Muscle of leg (tissue), 16 donors: Measurements from ENCODE around the gene GPR15LG. TPM values are rescaled to one million over a fixed set of nuclear protein-coding genes. Genes with fewer than 3 reads are reported as not detected.
"Not testable (repeated sequence)": the region's sequence is repeated elsewhere in the genome, so short reads cannot be mapped to it uniquely, and the experiment has no call there.

Source experiments
- DNase-seq: peaks from one replicate; pipeline ENCODE4 v3.0.0; 2013
- H3K27ac ChIP-seq: one replicate; pipeline ENCODE4 v1.5.1; 2013; ENCODE audit warnings: mild to moderate bottlenecking, low read length, control low read depth
- H3K27me3 ChIP-seq: one replicate; pipeline ENCODE4 v1.6.1; 2013; ENCODE audit warnings: low read length; ENCODE audit not compliant: control insufficient read depth, insufficient read depth
- H3K36me3 ChIP-seq: one replicate; pipeline ENCODE4 v1.6.1; 2013; ENCODE audit warnings: low read length; ENCODE audit not compliant: control insufficient read depth, insufficient read depth
- H3K4me1 ChIP-seq: one replicate; pipeline ENCODE4 v1.6.1; 2013; ENCODE audit warnings: low read length; ENCODE audit not compliant: control insufficient read depth, insufficient read depth
- H3K4me3 ChIP-seq: one replicate; pipeline ENCODE4 v1.5.1; 2013; ENCODE audit warnings: low read length, control low read depth
- H3K9me3 ChIP-seq: replicated peaks from 2 replicates; pipeline ENCODE4 v1.6.1; 2013; ENCODE audit warnings: low read depth, low read length; ENCODE audit not compliant: control insufficient read depth
- WGBS: methylation state at CpG from one replicate; pipeline ENCODE4 v1.1.5; 2013; ENCODE audit warnings: missing lambda C conversion rate; ENCODE audit not compliant: insufficient coverage; 5-methylcytosine and 5-hydroxymethylcytosine counted together
- long read RNA-seq, 11 donors: transcript quantifications; one replicate each; lab custom pipeline, GENCODE V29; 2026
- polyA plus RNA-seq, 8 donors: library from polyadenylated mRNA; unstranded; fragments of 120-200 nt; gene quantifications; one replicate each; pipeline versions ENCODE4 v1.2.1 to v1.2.3, GENCODE V29; 2013; ENCODE audit warnings: inconsistent platforms in 1 of 8, low replicate concordance in 1 of 8; ENCODE audit not compliant: insufficient read length in 8 of 8, insufficient read depth in 1 of 8
- total RNA-seq: library from RNA; stranded (reverse); fragments of 120-200 nt; gene quantifications from one replicate; pipeline ENCODE4 v1.2.4, GENCODE V29; 2013

GPR15LG gene
- total RNA-seq (not detected), polyA plus RNA-seq (not detected)
- long read RNA-seq, donor 1 = 0 reads
- long read RNA-seq, donor 2 = 0 reads
- long read RNA-seq, donor 3 = 0 reads
- long read RNA-seq, donor 4 = 0 reads
- long read RNA-seq, donor 5 = 0 reads
- long read RNA-seq, donor 6 = 0 reads
- long read RNA-seq, donor 7 = 0 reads
- long read RNA-seq, donor 8 = 0 reads
- long read RNA-seq, donor 9 = 0 reads
- long read RNA-seq, donor 10 = 0 reads
- long read RNA-seq, donor 11 = 0 reads

DNA sequence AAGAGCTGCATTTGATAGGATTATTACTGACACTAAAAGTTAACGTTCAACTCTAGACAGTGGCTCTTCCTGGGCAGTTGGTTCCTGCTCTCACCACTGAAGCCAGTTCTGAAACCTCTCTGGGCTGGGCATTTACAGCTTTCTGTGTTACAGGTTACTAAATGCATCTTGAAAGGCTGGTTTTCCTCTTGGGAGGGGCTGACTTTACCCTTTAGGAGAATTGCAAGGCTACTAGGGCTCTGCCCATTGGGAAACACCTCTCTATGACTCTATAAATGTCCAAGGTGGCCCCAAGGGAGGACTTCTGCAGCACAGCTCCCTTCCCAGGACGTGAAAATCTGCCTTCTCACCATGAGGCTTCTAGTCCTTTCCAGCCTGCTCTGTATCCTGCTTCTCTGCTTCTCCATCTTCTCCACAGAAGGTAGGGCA, at the start of gene GPR15LG:
TSS of gene GPR15LG (plus strand) at position 301 of the 429 bp plus-strand sequence. CDS start at position 352, 51 bp downstream.
- Histone ChIP-seq H3K4me3 (no peak within 1 kb of the TSS), H3K9me3 (no peaks in the 10 kb centered on the region), H3K27me3 (no peaks in the 10 kb centered on the region), H3K27ac (no peak within 1 kb of the TSS), H3K36me3 (no peaks in the 10 kb centered on the region), H3K4me1 (no peaks in the 10 kb centered on the region)
- WGBS = 65% methylated on average over 2 of the region's 2 CpGs
- no peak for DNase-seq

DNA sequence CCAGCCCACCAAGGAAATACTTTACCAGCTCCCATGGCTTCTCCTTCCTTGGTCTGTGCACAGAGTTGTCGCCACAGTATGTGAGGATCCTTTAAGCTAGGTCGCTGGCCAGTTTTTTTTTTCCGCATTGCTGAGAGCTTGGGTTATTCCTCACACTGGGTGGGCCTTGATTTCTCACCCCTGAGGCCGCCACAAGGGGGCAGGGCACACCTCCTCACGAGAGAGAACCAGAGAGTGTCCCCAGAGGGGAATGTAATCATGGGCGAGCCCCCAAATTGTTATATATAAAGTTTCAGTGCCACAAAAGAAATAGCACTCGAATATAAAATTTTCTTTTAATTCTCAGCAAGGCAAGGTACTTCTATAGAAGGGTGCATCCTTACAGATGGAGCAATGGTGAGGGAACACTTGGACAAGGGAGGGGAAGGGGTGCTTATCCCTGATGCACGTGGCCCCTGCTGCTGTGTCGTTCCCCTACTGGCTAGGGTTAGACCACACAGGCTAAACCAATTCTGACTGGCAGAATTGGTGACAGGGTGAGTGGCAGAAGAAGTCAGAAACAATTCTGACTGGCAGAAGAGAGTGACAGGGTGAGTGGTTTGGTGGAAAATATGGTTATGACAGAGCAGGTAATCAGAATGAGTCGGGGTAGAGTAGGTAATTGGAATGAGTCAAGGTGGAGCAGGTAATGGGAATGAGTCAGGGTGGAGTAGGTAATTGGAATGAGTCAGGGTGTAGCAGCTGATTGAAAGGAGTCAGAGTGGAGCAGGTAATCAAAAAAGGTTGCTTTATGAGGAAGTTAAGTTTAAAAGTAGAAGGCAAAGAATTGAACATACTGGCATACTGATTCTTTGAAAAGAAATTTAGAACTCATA, 47.5 kb upstream of the GPR15LG start:
- not testable (repeated sequence) for H3K4me3 ChIP-seq, H3K36me3 ChIP-seq, DNase-seq, H3K4me1 ChIP-seq, H3K27me3 ChIP-seq, H3K27ac ChIP-seq
- 80% methylated on average over 6 of the region's 10 CpGs for WGBS
- peaks cover 12% of the 10 kb centered on the region for H3K9me3 ChIP-seq

DNA sequence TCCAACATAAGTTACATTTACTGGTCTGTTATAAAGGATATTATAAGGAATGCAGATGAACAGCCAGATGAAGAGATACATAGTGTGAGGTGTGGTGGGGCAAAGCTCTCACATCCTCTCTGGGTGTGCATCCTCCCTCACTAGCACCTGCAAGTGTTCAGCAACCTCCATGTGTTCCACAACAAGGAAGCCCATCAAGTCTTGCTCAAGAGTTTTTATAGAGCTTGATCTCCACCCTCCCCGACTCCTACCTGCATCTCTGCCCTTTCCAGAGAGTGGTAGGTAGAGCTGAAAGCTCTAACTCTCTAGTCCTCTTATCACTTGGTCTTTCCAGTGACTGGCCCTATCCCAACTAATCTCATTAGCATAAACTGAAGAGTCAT, 46.8 kb upstream of the GPR15LG start:
- DNase-seq = no peak
- WGBS = no CpG with 5 or more reads among the region's 1 CpG
- Histone ChIP-seq H3K36me3 (no peaks in the 10 kb centered on the region), H3K9me3 (peaks cover 12% of the 10 kb centered on the region), H3K4me3 (no peak overlapping the region), H3K27me3 (no peaks in the 10 kb centered on the region), H3K27ac (no peak overlapping the region), H3K4me1 (no peaks in the 10 kb centered on the region)

DNA sequence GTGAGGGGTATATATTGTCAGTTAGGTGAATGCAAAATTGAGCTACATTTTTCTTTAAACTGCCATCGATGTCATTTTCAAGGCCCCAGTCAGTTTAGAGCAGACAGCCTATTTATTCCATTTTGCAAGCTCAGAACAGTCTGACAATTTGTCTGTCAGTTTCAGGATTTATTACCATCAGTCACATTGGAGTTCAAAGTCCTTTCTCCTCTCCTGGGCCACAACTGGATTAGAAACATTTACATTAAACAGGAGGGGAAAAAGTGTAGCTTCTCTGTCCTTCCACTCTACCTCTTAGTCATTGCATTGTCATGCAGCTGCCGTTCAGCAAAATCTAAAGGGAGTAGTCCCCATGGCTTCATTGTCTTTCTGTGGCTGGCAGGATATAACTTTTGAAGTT, 37.8 kb upstream of the GPR15LG start:
- H3K36me3 ChIP-seq = no peaks in the 10 kb centered on the region
- WGBS = 73% methylated on average over 2 of the region's 2 CpGs
- H3K4me1 ChIP-seq = peaks cover 9% of the 10 kb centered on the region
- H3K27ac ChIP-seq = no peak overlapping the region
- H3K9me3 ChIP-seq = no peaks in the 10 kb centered on the region
- no peak for DNase-seq
- H3K4me3 ChIP-seq = no peak overlapping the region
- no peaks in the 10 kb centered on the region for H3K27me3 ChIP-seq

DNA sequence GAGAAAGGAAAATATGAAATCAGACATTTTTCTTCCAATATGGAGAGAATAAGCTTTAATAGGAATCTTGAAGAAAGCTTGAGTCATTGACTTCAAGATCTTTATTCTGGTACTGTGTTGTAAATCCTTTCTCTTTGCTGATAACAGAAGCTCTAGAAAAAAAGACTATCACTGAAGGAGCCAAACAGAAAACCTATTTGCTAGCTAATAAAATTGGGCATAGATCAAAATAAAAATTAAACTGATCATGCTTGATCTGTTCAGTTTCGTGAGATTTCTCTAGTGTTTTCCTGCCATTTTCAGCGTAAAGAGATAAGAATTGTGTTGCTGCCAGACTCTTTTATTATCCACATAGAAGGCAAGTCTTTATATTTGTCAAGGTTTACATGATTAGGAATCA, 35.8 kb upstream of the GPR15LG start:
- no CpG with 5 or more reads among the region's 2 CpGs for WGBS
- Histone ChIP-seq H3K4me3 (no peak overlapping the region), H3K27ac (no peak overlapping the region), H3K36me3 (no peaks in the 10 kb centered on the region), H3K27me3 (no peaks in the 10 kb centered on the region), H3K4me1 (peaks cover 9% of the 10 kb centered on the region), H3K9me3 (no peaks in the 10 kb centered on the region)
- no peak for DNase-seq

DNA sequence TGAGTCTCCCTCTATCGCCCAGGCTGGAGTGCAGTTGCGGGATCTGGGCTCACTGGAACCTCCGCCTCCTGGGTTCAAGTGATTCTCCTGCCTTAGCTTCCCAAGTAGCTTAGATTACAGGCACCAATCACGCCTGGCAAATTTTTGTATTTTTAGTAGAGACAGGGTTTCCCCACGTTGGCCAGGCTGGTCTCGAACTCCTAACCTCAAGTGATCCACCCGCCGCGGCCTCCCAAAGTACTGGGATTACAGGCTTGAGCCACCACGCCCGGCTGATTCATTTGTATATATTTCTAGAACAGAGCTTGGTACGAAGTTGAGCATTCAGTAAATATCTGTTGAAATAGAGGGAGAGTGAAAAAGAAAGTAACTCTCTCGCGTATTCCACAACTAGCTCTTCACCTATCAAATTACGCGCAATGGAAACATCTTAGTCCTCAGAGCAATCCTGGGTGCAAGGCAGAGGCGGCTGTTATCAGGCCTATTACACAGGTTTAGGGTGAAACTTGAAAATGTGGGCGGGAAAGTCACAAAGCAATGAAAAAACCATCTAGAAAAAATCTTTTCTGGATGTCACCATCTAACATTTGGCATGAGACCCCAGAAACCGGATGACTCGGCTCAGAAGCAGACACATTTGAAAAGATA, 35.0 kb upstream of the GPR15LG start:
- Histone ChIP-seq H3K4me1 (peaks cover 9% of the 10 kb centered on the region), H3K27ac (peak overlapping the region; percentile 76), H3K36me3 (peaks cover 2% of the 10 kb centered on the region), H3K4me3 (peak overlapping the region; percentile 54), H3K27me3 (no peaks in the 10 kb centered on the region), H3K9me3 (no peaks in the 10 kb centered on the region)
- DNase-seq = no peak
- 77% methylated on average over 11 of the region's 20 CpGs for WGBS

DNA sequence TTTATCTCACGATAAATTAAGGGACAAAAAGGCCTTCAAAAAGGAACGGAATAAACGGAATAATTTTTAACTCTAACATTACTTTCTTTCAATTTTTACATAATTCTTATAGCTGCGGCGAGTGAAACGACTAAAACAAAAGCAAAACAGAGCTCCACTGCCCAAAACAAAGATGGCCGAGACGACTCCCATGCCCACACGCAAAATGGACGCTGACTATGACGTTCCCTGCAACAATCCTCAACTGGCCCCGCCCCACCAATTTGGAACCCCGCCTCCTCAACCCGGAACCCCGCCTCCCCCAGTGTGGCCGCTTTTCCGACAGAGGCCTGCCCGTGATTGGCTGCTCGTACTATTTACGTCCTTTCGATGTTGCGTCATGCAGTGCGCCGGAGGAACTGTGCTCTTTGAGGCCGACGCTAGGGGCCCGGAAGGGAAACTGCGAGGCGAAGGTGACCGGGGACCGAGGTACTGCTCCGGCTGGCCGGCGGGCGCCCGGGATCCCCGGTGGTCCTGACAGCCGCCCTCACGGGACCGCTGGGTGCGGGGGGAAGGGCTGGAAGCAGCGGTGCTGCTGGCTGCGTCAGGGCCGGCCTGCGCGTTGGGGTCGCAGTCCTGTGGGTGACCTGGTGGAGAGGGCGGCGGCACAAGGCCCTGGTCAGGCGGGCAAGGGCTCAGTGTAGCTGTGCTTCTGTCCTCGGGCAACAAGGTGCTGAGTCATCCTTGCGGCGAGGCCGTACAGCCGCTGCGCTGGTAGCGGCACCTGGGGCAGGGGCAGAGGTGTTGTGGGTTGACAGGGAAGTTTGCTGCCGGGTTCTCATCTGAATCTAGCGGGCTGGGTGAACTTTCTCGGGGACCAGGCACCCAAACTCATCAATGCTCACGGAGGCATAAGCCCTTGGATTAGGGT, 34.2 kb upstream of the GPR15LG start, which contains the start of gene GHITM:
TSS of gene GHITM (plus strand) at position 384 of the 910 bp plus-strand sequence. CDS start 1,992 bp downstream, outside the sequence.
- Histone ChIP-seq H3K4me3 (peak within 1 kb of the TSS; percentile 98), H3K4me1 (peaks cover 9% of the 10 kb centered on the region), H3K9me3 (no peaks in the 10 kb centered on the region), H3K36me3 (peaks cover 7% of the 10 kb centered on the region), H3K27ac (peak within 1 kb of the TSS; percentile 86), H3K27me3 (no peaks in the 10 kb centered on the region)
- under 1% methylated on average over 54 of the region's 61 CpGs for WGBS
- DNase-seq = peak; percentile 99

DNA sequence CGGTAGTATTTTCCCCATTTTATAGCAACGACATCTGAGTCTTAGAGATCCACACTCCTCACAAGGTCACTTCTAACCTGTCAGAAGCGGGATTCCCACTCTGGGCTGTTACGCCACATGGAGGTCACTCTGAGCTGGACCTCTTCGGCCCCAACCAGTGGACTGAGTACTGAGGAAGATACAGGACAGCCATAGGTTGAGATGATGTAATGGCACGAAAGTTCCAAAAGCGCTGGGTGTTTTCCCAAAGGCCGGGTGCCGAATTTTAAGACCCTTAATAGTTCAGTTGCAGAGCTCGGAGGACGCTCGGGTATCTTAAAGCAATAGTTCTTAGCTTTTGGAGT, 33.6 kb upstream of the GPR15LG start:
- DNase-seq = peak; percentile 16
- Histone ChIP-seq H3K36me3 (peaks cover 11% of the 10 kb centered on the region), H3K27me3 (no peaks in the 10 kb centered on the region), H3K9me3 (no peaks in the 10 kb centered on the region), H3K27ac (peak overlapping the region; percentile 86), H3K4me1 (peaks cover 9% of the 10 kb centered on the region), H3K4me3 (peak overlapping the region; percentile 98)
- WGBS = 7% methylated on average over 9 of the region's 12 CpGs

DNA sequence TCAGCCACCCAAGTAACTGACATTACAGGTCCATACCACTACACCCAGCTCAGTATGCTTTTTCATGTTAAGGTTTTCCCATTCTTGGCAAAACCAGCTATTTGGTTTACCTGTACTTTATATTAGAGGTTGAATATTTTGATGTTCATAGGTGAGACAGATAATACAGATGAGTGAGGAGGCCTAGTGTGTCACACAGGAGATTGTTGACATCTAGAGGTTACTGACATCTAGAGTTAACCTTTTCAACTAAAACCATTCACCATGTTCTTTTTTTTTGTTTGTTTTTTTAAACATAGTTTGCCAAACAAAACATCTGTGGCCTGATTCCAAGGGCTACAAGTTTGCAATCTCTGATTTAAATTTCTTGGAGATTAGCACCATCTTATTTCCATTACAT, 26.3 kb upstream of the GPR15LG start:
- H3K27ac ChIP-seq = no peak overlapping the region
- no peaks in the 10 kb centered on the region for H3K9me3 ChIP-seq
- no peaks in the 10 kb centered on the region for H3K27me3 ChIP-seq
- no peak for DNase-seq
- H3K4me3 ChIP-seq = no peak overlapping the region
- H3K4me1 ChIP-seq = no peaks in the 10 kb centered on the region
- H3K36me3 ChIP-seq = peaks cover 50% of the 10 kb centered on the region
